Heart left ventricle (tissue), 13 donors: Measurements from ENCODE around the gene CCDC191.

ENCODE experiments used
- CTCF ChIP-seq, 12 donors: fragments of 200-600 bp; sonication (generic) in 4 of 12; IDR thresholded peaks; one replicate each; pipeline versions ENCODE4 v1.5.0 to v1.8.0; 2018 to 2022; ENCODE audit warnings: antibody characterized with exemption in 12 of 12, mild to moderate bottlenecking in 5 of 12
- POLR2A ChIP-seq, 2 donors: fragments of 450-650 bp; IDR thresholded peaks; one replicate each; pipeline ENCODE4 v1.6.1; 2017; ENCODE audit warnings: antibody characterized with exemption in 2 of 2, mild to moderate bottlenecking in 2 of 2, moderate library complexity in 2 of 2
- donor health status: ischemic (EF 13 %, LVEDD 7.1; RV severe dilation, severe dysfunction).
- donor health status: DM: no; HTN: yes; CAD: no.
- donor health status: DM: no; HTN: no; CAD: no.
- donor health status: ischemic (EF 25% LVEDD 6.9; RV normal size, moderate dysfunction).
- donor health status: ischemic (EF 25% LVEDD 5.7; RV mildly dilated, moderate dysfunction).
- donor health status: ischemic (EF 35%, LVEDD 5.7; RV mildly dilated, moderate dysfunction).
- donor health status: nonischemic (EF 11% LVEDD 7.7; RV severe dilation, severe dysfunction).
- donor health status: DM: yes; HTN: yes; CAD: no.
- donor health status: PGD.
- donor health status: ischemic (EF 29% LVEDD 5.4; RV normal size, mild dysfunction).
- donor health status: nonischemic (EF 23%, LVEDD 6.1; RV moderate dilation, normal function).

- TF ChIP-seq POLR2A (IDR thresholded peaks at IDR 0.05) (no peak), CTCF (IDR thresholded peaks at IDR 0.05) (no peak)
Observed at GRCh38 chr3:113953677-113954076, 102.6 kb downstream of the CCDC191 start.
